ENCODE measurements around the gene KCP.

DNA sequence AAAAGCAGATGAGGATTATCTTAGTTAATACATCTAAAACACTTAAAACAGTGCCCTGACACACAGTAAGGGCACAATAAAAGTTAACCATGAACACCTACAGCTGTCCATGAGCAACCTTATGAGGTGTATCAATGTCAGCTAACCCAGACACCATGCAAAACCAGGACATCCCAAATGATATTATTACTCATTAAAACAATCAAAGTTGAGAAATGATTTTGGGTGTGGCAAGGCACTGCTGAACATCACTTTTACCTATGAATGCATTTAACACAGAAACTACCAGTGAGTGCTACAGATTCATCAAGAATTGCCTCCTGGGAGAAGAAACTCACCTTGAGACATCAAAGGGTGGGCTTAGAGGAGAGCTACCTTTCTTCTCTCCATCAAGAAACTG is 45.5 kb upstream of the KCP start:
- TF ChIP-seq CEBPB (IDR thresholded peaks at IDR 0.05) (no peak), FOXM1 (IDR thresholded peaks at IDR 0.05; ENCODE audit: borderline replicate concordance, low read depth) (no peak), TCF12 (IDR thresholded peaks at IDR 0.05; ENCODE audit: low read depth) (no peak), RAD21 (IDR thresholded peaks at IDR 0.05; ENCODE audit: low read depth) (no peak), TAF1 (IDR thresholded peaks at IDR 0.05; ENCODE audit: low read depth) (no peak), ZBTB7A (IDR thresholded peaks at IDR 0.05; ENCODE audit: low read depth) (no peak), YY1 (IDR thresholded peaks at IDR 0.05; ENCODE audit: low read depth) (no peak), EP300 (IDR thresholded peaks at IDR 0.05; ENCODE audit: borderline replicate concordance) (no peak), TEAD4 (IDR thresholded peaks at IDR 0.05) (no peak), NFIC (IDR thresholded peaks at IDR 0.05) (no peak)
- TF ChIP-seq, protein P1, sequence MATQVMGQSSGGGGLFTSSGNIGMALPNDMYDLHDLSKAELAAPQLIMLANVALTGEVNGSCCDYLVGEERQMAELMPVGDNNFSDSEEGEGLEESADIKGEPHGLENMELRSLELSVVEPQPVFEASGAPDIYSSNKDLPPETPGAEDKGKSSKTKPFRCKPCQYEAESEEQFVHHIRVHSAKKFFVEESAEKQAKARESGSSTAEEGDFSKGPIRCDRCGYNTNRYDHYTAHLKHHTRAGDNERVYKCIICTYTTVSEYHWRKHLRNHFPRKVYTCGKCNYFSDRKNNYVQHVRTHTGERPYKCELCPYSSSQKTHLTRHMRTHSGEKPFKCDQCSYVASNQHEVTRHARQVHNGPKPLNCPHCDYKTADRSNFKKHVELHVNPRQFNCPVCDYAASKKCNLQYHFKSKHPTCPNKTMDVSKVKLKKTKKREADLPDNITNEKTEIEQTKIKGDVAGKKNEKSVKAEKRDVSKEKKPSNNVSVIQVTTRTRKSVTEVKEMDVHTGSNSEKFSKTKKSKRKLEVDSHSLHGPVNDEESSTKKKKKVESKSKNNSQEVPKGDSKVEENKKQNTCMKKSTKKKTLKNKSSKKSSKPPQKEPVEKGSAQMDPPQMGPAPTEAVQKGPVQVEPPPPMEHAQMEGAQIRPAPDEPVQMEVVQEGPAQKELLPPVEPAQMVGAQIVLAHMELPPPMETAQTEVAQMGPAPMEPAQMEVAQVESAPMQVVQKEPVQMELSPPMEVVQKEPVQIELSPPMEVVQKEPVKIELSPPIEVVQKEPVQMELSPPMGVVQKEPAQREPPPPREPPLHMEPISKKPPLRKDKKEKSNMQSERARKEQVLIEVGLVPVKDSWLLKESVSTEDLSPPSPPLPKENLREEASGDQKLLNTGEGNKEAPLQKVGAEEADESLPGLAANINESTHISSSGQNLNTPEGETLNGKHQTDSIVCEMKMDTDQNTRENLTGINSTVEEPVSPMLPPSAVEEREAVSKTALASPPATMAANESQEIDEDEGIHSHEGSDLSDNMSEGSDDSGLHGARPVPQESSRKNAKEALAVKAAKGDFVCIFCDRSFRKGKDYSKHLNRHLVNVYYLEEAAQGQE (IDR thresholded peaks at IDR 0.05; ENCODE audit: low read depth) = no peak
- TF ChIP-seq, protein P2, sequence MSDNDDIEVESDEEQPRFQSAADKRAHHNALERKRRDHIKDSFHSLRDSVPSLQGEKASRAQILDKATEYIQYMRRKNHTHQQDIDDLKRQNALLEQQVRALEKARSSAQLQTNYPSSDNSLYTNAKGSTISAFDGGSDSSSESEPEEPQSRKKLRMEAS (IDR thresholded peaks at IDR 0.05) = no peak
- TF ChIP-seq, protein P3, sequence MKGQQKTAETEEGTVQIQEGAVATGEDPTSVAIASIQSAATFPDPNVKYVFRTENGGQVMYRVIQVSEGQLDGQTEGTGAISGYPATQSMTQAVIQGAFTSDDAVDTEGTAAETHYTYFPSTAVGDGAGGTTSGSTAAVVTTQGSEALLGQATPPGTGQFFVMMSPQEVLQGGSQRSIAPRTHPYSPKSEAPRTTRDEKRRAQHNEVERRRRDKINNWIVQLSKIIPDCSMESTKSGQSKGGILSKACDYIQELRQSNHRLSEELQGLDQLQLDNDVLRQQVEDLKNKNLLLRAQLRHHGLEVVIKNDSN (IDR thresholded peaks at IDR 0.05) = no peak
